ENCODE results near the gene UBB.

UBB gene

DNA sequence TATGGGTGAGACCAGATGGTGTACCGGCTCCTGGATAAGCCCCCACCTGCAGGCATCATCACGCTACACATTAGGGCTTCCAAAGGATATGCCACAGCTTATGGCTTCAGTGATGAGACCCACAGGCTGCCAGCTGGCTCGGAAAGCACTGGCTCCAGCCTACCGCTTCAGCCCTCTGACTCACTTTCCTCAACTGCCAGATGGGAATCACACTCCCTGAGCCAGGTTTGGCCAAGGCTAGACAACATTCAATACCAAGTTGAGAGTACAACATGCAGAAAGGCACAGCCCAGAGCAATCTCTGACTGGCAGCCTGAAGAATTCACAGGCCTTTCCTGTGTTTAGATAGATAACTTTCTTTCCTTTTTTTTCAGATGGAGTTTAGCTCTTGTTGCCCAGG lies 37.9 kb upstream of the UBB start:
- TF ChIP-seq, protein P1, sequence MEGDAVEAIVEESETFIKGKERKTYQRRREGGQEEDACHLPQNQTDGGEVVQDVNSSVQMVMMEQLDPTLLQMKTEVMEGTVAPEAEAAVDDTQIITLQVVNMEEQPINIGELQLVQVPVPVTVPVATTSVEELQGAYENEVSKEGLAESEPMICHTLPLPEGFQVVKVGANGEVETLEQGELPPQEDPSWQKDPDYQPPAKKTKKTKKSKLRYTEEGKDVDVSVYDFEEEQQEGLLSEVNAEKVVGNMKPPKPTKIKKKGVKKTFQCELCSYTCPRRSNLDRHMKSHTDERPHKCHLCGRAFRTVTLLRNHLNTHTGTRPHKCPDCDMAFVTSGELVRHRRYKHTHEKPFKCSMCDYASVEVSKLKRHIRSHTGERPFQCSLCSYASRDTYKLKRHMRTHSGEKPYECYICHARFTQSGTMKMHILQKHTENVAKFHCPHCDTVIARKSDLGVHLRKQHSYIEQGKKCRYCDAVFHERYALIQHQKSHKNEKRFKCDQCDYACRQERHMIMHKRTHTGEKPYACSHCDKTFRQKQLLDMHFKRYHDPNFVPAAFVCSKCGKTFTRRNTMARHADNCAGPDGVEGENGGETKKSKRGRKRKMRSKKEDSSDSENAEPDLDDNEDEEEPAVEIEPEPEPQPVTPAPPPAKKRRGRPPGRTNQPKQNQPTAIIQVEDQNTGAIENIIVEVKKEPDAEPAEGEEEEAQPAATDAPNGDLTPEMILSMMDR (IDR thresholded peaks at IDR 0.05; ENCODE audit: insufficient read depth, low read length), result no peak
- no peak for TF ChIP-seq POLR2AphosphoS5 (IDR thresholded peaks at IDR 0.05; ENCODE audit: low read depth)
- TF ChIP-seq, protein P2, sequence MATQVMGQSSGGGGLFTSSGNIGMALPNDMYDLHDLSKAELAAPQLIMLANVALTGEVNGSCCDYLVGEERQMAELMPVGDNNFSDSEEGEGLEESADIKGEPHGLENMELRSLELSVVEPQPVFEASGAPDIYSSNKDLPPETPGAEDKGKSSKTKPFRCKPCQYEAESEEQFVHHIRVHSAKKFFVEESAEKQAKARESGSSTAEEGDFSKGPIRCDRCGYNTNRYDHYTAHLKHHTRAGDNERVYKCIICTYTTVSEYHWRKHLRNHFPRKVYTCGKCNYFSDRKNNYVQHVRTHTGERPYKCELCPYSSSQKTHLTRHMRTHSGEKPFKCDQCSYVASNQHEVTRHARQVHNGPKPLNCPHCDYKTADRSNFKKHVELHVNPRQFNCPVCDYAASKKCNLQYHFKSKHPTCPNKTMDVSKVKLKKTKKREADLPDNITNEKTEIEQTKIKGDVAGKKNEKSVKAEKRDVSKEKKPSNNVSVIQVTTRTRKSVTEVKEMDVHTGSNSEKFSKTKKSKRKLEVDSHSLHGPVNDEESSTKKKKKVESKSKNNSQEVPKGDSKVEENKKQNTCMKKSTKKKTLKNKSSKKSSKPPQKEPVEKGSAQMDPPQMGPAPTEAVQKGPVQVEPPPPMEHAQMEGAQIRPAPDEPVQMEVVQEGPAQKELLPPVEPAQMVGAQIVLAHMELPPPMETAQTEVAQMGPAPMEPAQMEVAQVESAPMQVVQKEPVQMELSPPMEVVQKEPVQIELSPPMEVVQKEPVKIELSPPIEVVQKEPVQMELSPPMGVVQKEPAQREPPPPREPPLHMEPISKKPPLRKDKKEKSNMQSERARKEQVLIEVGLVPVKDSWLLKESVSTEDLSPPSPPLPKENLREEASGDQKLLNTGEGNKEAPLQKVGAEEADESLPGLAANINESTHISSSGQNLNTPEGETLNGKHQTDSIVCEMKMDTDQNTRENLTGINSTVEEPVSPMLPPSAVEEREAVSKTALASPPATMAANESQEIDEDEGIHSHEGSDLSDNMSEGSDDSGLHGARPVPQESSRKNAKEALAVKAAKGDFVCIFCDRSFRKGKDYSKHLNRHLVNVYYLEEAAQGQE (IDR thresholded peaks at IDR 0.05; ENCODE audit: insufficient replicate concordance, low read depth), result no peak
- no peak for TF ChIP-seq GABPA (IDR thresholded peaks at IDR 0.05; ENCODE audit: low read depth)
- no peak for TF ChIP-seq SPI1 (IDR thresholded peaks at IDR 0.05; ENCODE audit: borderline replicate concordance, low read depth)
- DNase-seq (ENCODE audit: low read depth in 1 of 2, low spot score in 1 of 2), result no peak
- no peak overlapping the region for H3K27ac ChIP-seq (replicated peaks)
- H3K4me3 ChIP-seq (replicated peaks; ENCODE audit: insufficient read depth, low read length), result no peak overlapping the region
- no peaks in the 10 kb centered on the region for H3K27me3 ChIP-seq (ENCODE audit: insufficient read depth, poor library complexity, severe bottlenecking)

DNA sequence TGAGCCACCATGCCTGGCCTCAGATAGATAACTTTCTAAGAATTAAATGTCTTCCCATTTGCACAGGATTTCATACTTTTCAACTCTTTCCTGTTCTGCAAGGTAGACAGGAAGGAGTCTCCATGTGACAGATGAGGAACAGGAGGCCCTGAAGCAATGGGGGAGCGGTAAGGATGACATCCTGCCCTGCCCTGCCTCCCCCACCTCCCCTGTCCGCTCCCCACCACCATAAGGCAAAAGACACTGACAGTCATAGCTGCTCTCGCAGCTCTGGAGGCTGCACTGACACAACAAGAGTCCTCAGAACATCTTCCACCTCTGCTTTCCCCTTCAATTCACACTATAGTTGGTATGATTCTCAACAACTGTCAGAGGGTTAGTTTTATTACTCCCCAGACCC lies 37.3 kb upstream of the UBB start:
- H3K4me3 ChIP-seq (replicated peaks; ENCODE audit: insufficient read depth, low read length), result no peak overlapping the region
- no peak overlapping the region for H3K27ac ChIP-seq (replicated peaks)
- no peak for TF ChIP-seq POLR2AphosphoS5 (IDR thresholded peaks at IDR 0.05; ENCODE audit: low read depth)
- TF ChIP-seq SPI1 (IDR thresholded peaks at IDR 0.05; ENCODE audit: borderline replicate concordance, low read depth), result no peak
- TF ChIP-seq, protein P2 (IDR thresholded peaks at IDR 0.05; ENCODE audit: insufficient replicate concordance, low read depth), result no peak
- TF ChIP-seq, protein P1 (IDR thresholded peaks at IDR 0.05; ENCODE audit: insufficient read depth, low read length), result no peak
- no peak for TF ChIP-seq GABPA (IDR thresholded peaks at IDR 0.05; ENCODE audit: low read depth)
- no peak for DNase-seq (ENCODE audit: low read depth in 1 of 2, low spot score in 1 of 2)
- no peaks in the 10 kb centered on the region for H3K27me3 ChIP-seq (ENCODE audit: insufficient read depth, poor library complexity, severe bottlenecking)

DNA sequence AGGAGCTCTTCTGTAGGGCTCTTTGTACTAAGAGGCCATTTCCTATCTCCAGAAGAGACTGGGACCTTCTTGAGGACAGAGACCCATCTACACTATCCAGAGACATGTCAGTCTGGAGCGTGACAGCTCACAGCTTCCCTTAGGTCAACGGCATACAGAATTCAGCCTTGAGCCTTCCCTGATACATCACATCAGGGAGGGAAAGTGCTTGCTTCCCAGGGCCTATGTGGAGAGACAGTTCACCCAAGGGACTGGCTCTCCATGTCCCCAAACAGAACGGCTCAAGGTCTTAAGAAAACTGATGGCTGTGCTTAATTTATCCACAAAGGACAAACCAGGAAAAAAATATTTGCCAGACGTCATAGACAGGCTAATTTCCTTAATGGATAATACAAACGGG lies 35.3 kb upstream of the UBB start:
- no peak for DNase-seq (ENCODE audit: low read depth in 1 of 2, low spot score in 1 of 2)
- TF ChIP-seq GABPA (IDR thresholded peaks at IDR 0.05; ENCODE audit: low read depth), result no peak
- TF ChIP-seq, protein P2 (IDR thresholded peaks at IDR 0.05; ENCODE audit: insufficient replicate concordance, low read depth), result no peak
- H3K27me3 ChIP-seq (ENCODE audit: insufficient read depth, poor library complexity, severe bottlenecking), result no peaks in the 10 kb centered on the region
- no peak overlapping the region for H3K4me3 ChIP-seq (replicated peaks; ENCODE audit: insufficient read depth, low read length)
- H3K27ac ChIP-seq (replicated peaks), result no peak overlapping the region
